ENCODE results near the gene SLC19A1.

The SLC19A1 gene

DNA sequence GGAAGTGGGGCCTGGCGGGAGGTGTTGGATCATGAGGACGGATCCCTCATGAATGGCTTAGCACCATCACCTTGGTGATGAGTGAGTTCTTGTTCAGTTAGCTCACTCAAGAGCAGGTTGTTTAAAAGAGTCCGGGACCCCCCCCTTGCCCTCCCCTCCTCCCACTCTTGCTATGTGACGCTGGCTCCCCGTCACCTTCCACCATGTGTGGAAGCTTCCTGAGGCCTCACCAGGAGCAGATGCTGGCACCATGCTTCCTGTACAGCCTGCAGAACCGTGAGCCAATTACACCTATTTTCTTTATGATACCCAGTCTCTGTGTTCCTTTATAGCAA, 3.0 kb upstream of the SLC19A1 start:
- DNase-seq (ENCODE audit: low read depth) = no peak

DNA sequence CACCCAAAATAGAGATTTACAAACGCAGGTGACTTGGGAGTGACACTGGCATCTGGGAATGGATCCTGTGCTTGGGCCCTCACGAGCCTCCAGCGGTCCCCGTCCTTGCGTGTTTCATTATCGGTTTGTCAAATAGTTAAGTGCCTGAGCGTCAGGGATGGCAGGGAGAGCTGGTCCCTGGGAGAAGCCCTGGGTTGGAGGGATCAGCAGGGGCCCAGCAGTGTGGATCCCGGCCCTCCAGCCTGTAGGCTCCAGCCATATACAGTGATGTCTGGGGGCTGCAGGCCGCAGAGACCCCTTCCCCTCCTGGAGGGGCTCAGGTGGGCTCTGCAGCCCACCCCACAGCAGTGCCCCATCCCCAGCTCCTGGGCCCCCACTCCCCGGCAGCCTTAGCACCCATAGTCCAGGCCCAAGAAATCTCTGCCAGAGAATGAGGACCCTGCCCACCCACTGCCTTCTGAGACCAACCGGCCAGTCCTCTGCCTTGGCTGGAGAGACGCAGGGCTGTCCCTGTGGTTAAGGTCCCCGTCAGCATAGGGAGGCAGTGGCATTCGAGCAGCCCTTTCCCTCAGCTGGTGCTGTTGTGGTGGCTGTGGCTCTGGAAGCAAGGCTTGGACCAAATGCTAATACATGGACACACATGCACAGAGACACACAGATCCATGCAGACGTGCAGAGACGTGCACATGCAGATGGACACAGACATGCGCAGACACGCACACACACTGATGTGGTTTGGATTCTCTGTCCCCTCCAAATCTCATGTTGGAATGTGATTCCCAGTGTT, 2.4 kb upstream of the SLC19A1 start:
- DNase-seq (ENCODE audit: low read depth) = no peak

DNA sequence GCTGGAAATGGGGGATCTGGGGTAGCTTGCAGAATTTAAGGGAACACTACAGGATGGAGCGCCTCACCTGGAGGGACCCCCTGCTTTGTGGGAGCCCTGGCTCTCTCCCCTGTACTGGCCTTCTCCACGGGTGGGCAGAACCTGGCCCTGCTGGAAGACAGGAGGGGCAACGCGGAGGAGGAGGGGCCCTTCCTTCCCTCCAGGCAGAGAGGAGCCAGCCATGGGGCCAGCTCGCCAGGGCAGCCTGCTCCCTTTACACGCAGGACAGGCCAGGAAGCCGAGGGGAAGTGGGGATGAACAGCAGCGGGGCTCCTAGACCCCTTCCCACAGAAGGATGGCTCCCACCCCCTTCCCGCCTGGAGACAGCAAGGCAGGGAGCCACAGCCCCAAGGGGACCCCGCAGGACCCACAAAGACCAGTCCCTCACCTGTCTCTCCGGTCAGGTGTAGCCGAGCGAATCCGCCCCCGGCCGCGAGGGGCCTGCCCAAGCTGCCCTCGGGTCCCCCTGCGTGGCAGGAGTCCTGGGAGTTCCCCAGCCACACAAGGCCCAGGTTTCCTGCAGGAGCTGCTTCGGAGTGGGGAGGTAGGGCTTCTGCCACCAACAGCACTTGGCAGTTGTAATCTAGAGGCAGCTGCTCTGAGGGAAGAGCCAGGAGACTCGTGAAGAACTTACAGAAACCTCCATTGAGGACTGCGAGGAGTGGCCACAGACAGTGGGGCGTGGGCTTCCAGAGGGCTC, 1.6 kb upstream of the SLC19A1 start:
- no peak for DNase-seq (ENCODE audit: low read depth)

DNA sequence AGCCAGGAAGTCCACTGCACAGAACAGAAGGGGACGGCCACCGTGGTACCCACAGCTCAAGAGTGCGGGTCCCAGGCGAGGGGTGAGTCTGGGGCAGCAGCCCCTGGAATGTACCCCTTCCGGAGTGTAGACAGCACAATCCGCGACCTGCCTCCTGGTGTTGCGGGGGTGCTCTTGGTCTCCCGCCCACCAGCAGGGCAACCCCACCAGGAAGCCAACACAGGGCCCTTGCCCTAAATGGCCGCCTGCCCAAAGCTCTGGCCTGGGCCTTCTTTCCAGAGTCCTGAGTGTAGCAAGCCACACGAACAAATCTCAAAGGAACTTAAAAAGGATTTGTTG, 1.1 kb upstream of the SLC19A1 start:
- DNase-seq (ENCODE audit: low read depth) = no peak

DNA sequence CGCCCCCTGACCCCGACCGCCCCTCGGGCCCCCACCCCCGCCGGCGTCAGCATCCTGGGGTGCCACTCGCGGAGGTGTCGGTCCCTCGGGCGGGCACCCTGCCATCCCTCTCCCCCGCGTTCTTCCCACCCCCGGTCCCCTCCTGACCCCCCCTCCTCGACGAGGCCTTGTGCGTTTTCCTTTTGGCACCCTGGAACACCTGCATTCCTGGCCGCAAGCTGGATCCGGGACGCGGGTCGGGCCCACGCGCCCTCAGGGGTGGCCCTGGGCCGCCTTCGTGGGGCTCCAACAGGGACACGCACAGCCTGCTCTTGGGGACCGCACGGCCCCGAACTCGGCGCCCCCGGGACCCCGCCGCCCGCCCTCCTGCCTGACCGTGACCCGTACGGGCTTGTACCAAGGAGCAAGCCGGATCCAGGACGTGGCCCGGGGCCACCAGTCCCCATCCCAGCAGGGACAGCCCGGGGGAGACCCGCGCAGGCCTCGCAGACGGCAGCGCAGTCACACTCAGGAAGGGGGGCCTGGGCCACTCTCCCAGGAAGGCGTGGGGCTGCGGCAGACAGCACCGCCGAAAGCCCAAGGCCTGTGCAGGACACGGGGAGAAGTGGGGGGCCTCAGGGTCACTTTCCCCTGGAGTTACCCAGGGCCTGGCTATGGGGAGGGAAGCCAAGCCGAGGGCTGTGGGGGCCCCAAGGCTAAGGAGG, 579 bp upstream of the SLC19A1 start:
- no peak for DNase-seq (ENCODE audit: low read depth)

DNA sequence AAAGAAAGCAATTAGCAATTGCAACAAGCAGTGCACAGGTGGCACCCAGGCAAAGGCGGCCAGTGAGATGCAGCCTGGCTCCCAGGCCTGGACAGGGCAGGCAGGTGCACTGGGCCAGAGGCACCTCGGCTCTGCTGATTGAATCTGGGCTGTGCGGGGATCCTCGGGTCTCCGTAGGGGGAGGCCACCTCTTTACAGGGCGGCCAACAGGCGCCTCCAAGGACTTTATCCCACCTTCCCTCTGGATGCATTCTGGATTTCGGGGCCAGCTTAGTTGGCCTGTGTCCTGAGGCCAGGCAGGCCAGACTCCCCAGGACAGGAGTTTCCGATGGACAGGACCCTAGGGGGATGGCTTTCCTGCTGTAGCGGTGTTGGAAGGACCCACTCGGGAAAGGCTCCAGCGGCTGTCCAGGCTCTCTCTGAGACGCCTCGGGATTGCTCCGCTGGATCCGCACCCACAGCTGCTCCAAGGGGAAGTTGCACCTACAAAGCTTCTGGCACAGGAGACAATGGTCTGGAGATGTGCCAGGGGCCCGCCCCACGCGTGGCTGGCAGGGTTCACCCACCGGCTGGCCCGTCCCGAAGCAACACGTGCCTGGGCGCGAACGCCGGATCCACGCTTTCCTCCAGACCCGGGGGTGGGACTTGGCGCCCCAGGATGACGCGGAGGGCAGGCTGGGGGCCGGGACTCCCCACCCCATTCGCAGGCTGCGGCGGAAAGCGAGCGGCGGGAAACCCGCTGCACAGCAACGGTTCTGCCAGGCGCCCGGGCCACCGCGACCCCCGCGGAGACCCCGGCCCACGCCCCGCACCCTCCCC, 810 bp downstream of the SLC19A1 start:
- DNase-seq (ENCODE audit: low read depth) = no peak

DNA sequence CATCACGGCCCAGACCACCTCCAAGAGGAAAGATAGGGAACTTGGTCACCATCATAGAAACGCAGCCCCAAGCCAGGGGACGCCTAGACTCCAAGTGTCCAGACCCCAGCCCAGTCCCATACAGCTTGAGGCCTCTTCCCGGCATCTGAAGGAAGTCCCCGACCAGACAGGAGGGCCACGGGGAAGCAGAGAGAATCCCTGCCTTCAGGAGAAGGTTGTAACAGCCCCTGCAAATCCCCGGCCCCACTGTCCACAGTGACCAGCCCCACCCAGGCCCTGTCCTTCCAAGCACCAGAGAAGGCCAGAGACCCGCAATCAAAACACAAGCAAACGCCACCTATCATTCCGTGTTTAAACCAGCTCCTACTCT, 1.7 kb downstream of the SLC19A1 start:
- no peak for DNase-seq (ENCODE audit: low read depth)

DNA sequence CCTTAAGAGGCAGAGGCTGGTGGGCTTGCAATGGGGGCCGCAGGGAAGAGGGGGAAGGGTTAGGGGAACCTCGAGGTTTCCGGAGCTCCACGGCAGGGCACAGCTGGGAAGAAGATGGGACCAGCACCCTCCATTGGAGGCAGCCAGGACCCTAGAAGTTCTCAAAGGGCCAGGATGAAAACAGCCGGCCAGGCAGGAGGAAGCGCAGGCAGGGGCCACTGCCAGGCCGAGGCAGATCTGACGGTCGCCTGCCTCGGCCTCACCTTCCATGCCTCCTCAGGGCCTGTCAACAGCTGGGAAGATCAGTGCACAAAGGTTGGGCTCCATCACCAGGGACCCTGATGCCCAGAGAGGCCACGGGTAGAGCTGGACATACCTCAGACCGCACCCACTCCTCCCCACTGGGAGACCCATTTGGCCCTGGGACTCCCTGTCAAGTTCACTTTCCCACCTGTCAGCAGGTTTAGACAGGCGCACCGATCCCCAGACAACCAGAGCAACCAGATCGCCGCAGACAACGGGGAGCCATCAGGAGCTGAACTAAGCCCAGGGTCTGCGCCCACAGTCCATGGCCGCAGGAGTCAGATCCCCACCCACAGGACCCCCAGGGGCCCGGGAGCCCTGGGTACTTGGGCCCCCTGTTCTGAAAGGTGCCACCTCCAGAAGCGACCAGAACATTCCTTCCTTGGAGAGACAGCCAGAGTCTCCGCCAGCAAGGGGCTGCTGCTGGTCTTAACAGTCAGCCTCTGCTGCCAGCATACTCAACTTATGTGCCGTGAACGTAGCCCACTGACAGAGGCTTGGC, 2.2 kb downstream of the SLC19A1 start:
- no peak for DNase-seq (ENCODE audit: low read depth)

DNA sequence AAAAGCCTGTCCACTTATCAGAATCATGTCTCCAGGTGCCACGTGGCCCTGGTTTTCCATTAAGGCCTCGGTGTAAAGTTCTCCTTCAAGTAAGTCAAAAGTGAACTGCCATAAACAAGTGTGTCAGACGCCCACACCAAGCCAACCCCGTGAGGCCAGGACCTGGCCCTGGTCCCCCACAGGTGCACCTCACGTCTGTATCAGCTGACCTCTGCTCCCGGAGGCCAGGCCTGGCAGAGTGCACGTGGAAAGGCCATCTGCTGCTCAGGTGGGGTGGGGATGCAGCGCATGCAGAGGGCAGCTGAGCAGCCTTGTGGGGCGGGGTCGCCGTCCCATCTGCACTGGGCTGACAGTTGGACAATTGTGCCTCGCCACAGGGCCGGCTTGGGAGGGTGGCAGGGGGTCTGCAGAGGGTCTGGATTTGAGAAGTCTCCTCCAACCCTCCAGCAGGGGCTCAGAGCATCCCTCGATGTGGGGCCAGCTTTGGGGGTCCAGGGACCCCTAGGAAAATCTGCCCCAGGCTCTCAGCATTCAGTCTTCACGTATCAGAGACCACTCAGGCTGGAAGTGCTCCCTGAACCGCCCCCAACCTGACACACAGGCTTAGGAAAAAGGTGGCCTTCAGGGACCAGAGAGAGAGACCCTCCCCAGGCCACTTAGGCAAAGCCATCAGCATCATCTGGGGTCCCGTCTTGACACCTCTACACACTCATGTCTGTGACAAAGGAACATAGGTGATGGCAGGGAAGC, 3.0 kb downstream of the SLC19A1 start:
- no peak for DNase-seq (ENCODE audit: low read depth)

DNA sequence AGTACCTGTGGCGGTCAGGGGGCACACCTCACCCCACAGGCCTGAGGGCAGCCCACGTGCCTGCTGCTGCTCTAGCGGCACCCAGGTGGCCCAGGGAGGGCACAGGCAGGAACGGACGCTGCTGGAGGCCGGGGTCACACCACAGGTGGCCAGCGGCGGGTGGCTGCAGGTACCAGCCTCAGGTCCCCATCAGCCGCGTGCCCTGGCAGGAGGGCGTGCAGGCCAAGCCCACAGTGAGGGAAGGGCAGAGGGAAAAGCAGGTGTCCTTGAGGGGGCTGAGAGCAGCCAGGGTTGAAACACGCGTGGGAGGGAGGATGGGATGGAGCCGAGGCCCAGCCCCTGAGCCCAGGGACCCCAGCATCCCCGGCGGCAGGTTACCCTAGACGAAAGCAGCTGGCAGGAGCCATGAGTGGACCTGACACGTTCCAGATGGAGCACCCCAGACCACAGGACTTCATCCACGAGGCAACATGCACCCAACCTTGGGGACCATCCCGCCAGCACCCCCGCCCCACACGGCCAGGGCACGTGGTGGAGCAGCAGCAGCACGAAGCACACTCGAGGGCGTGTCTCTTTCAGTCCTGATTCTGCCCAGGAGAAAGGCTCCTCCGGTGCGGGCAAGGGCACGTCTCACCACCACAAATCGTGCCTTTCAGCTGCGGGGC, 3.7 kb downstream of the SLC19A1 start:
- DNase-seq (ENCODE audit: low read depth) = no peak

DNA sequence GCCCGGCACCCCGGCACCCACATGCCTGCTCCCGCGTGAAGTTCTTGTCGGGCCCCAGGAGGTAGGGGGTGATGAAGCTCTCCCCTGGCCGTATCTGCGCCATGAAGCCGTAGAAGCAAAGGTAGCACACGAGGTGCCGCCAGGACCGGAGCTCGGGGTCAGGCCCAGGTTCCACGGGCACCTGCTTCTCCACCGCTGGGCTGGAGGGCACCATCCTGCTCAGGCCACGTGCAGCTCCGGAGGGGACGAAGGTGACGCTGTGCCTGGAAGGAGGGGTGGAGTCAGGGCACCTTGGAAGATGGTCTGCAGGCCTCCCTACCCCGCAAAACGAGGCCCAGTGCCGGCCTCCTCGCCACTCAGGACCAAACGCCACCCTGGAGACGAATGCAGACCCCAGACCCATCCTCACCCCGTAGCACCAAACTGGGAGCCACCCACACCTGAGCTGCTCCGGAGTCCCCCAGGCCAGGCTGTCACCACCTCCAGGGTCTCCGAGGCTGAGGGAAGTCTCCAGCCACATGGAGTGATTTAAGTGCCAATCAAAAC, 4.4 kb downstream of the SLC19A1 start:
- no peak for DNase-seq (ENCODE audit: low read depth)

DNA sequence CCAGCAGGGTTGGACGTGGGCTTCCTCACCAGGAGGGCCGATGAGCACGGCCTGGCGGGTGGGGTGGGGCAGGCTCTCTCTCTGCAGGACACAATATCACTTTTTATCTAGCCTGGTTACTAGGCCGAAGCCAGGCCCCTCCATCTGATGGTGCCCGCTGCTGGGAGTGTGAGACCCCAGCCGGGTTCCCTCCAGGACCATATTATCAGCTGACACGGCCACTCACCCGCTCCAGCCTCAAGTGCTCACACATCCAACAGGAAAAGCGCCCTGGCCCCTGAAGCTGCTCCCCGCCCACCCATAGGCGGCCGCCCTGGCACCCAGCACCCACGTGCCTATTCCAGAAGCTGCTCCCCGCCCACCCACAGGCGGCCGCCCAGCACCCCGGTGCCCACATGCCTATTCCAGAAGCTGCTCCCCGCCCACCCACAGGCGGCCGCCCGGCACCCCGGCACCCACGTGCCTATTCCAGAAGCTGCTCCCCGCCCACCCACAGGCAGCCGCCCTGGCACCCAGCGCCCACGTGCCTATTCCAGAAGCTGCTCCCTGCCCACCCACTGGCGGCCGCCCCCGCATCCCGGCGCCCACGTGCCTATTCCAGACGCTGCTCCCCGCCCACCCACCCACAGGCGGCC, 5.0 kb downstream of the SLC19A1 start:
- DNase-seq (ENCODE audit: low read depth) = no peak

DNA sequence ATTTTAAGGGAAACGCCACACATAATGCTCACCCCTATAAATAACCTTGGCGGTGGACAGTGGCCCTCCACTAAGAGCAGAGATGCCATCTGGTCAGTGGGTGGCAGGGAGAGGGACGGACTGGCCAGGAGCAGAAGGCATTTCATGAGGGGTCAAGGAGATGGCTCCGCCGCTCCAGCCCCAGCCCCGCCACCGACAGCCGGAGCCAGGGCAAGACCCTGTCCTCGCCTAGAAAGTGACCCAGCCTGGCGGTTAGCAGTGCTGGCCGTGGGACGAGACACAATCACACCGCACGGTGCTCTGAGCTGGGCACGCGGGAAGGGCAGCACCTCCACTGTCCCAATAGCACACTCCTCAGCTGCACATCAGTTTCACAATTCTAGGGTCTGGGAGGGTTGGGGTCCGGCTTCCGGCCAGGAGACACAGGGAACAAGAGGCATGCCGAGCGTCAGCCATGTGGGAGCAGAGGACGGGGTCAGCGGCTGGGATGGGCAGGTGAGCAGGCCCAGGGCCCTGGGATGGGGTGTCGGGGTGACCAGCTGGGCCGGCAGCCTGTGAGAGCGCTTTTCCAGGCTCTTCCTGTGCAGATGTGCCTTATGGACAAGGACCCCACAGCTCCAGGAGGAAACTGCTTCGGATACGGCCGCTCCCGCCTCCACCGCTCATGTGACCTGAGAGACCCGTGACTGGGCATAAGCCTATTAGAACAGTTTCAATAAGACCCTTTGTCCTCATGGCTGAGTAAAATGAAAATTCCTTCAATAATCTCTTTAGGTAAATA, 5.7 kb downstream of the SLC19A1 start:
- no peak for DNase-seq (ENCODE audit: low read depth)

DNA sequence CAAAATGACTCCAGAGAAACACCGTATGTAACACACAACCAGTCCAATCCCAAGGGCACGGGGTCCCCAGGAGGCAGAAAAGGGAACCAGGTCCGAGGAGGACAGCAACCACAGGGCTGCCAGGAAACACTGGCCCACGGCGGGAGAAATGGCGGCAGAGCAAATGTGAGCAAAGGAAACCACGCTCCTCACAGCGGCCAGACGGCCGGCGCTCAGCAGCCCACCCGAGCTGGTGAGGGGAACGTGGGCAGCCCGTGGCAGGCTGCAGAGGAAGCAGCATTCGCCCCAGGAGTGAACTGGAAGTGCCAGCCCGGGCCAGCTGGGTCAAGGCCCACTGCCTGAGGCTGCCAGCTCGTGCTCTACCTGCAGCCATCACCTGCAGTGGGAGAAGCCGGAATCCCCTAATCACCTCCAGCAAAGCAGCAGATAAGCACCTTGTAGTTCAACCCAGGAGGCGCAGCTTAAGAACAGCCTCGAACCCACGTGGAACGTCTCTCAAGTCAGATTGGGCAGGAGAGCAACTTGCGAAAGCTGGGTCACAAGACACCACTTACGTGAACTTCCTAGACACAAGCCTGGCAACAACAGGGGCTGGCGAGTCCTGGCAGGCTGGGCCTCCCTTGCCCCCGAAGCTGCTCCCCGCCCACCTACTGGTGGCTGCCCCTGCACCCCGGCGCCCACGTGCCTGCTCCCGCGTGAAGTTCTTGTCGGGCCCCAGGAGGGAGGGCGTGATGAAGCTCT, 6.7 kb downstream of the SLC19A1 start:
- no peak for DNase-seq (ENCODE audit: low read depth)

DNA sequence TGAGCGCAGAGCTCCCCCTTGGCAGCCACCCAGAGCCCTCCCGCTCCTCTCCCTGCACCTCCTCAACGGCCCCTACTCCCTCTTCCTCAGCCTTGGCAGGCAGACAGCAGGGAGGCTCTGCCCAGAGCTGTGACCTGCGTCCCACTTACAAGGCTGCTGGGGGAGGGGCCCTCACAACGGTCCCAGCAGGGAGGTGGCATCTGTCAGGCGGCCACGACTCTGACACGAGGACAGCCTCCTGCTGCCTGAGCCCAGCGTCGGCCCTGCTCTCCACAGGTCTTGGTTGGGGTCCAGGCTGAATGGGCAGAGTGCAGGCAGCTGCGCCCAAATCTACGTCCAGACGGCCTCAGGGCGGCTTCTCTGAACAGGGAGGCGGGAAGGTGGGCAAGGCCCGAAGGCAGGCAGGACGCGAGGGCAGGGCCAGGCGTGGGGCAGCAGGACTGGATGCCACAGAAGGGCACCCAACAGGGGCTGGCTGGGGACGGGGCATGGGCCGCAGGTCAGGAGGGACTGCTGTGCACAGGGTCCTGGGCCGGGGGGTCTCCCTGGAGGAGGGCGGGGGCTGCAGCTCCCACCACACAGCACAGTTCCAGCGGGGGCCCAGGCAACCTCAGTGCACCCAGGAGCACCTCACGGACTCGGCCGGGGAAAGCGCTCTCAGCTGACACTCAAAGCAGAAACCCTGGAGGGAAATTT, 7.5 kb downstream of the SLC19A1 start:
- no peak for DNase-seq (ENCODE audit: low read depth)

DNA sequence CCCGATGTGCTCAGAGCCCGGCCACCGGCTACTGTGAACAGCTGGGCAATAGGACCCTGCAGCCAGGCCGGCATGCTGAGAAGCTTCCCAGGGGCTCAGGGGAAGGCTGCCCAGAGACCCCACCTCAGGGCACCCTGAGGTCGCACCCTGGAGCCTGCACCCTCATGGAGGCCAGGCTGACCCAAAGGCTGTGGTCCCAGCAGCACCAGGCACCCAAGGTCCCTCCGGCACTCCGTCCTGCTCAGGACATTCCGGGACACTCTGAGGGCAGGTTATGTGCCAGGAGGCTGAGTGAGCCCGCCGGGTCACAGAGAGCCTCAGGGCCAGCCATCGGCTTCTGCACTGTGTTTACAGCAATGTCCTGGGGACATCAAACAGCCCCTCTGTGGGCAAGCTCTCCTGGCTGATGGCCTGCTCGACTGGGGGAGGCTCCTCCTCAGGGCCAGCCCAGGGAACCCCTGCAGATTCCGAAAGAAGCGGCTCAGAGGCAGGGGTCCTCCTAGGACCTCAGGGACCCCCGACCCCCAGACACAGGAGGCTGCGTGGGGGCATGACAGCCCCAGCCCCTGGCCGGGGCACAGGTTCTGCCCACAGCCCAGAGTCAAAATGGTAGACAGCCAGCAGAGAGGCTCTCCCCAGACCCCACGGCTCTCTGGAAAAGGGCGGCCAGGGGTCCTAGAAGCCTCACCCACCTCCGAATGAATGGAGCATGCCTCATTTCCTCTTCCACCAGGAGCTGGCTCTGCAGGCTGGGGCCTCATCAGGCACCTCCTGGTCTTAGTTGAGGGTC, 8.2 kb downstream of the SLC19A1 start:
- DNase-seq (ENCODE audit: low read depth) = no peak

Data from GM04503 (cell line).